Uterus (tissue), 2 donors: Measurements from ENCODE around the gene MYO1D.

Source experiments
- POLR2A ChIP-seq, 2 donors: fragments of 450-650 bp; IDR thresholded peaks; one replicate each; pipeline ENCODE4 v1.6.1; 2016; ENCODE audit warnings: antibody characterized with exemption in 2 of 2, mild to moderate bottlenecking in 1 of 2, moderate library complexity in 1 of 2
- TF ChIP-seq, protein P1 (sequence below), 4 experiments: fragments of 200-600 bp in 2 of 4; fragments of 450-650 bp in 2 of 4; sonication (generic) in 2 of 4; IDR thresholded peaks; one replicate each; pipeline ENCODE4 v1.5.1; 2016 to 2019; ENCODE audit warnings: antibody characterized with exemption in 4 of 4, mild to moderate bottlenecking in 2 of 4, moderate library complexity in 1 of 4

DNA sequence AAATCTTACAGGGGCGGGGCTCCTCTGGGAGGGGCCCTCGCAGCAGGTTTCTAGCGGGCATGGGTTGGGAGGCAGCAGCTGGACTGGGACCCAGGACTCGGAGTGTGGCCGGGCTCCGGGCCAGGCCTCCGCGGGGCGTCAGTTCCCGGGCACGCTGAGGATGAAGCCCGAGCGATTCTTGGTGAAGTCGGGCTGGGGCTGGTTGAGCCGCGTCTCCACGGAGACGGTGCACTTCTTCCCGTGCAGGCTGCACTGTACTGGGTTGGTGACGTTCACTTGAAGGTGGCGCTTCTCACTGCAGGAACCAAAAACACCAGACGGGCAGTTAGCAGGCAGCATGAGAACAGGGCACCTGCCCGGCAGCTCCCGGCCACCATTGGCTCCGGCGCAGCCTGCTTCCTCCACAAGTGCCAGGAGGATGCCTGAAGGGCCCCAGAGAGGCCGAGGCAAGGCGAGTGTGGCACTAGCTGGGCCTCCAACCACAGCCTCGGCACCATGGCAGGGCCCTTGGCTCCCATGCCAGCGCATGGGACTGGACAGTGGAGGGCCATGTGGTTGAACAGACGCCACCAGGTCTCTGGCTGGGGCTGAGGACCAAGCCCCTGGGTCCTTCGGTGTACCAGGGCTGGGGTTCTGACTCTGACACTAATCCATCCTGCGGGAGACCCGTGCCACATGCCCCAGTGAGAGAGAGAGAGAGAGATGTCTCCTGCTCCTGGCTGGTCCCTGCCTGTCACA, 382.1 kb downstream of the MYO1D start:
- TF ChIP-seq, protein P1, sequence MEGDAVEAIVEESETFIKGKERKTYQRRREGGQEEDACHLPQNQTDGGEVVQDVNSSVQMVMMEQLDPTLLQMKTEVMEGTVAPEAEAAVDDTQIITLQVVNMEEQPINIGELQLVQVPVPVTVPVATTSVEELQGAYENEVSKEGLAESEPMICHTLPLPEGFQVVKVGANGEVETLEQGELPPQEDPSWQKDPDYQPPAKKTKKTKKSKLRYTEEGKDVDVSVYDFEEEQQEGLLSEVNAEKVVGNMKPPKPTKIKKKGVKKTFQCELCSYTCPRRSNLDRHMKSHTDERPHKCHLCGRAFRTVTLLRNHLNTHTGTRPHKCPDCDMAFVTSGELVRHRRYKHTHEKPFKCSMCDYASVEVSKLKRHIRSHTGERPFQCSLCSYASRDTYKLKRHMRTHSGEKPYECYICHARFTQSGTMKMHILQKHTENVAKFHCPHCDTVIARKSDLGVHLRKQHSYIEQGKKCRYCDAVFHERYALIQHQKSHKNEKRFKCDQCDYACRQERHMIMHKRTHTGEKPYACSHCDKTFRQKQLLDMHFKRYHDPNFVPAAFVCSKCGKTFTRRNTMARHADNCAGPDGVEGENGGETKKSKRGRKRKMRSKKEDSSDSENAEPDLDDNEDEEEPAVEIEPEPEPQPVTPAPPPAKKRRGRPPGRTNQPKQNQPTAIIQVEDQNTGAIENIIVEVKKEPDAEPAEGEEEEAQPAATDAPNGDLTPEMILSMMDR (IDR thresholded peaks at IDR 0.05) = no peak
- TF ChIP-seq POLR2A (IDR thresholded peaks at IDR 0.05) = no peak
